Neural cell (in vitro differentiated cells): Measurements from ENCODE around the gene BABAM1. TPM values are rescaled to one million over a fixed set of nuclear protein-coding genes. Genes with fewer than 3 reads are reported as not detected.
A peak's percentile ranks its signal among the peaks of the same experiment; 100 is the strongest.

Source experiments
- H2AFZ ChIP-seq: fragments of 200-600, 300-800 bp; sonication (generic), shearing (Covaris generic); 2 replicates; pipeline ENCODE4 v1.6.0; 2014; ENCODE audit warnings: low read depth, mild to moderate bottlenecking, antibody characterized with exemption, low read length, moderate library complexity
- H3F3A ChIP-seq: fragments of 200-600 bp; shearing (Covaris generic); 2 replicates; pipeline ENCODE4 v1.6.1; 2016; ENCODE audit warnings: mild to moderate bottlenecking, moderate library complexity, mixed read lengths, antibody characterized with exemption, low read length; ENCODE audit not compliant: insufficient read depth, poor library complexity, severe bottlenecking
- H3K27ac ChIP-seq: fragments of 200-600, 300-800 bp; sonication (generic), shearing (Covaris generic); 2 replicates; pipeline ENCODE4 v1.5.1; 2014; ENCODE audit warnings: mild to moderate bottlenecking, low read length, moderate library complexity
- H3K27me3 ChIP-seq: fragments of 300-800, 200-600 bp; sonication (generic), shearing (Covaris generic); 2 replicates; pipeline ENCODE4 v1.6.0; 2014; ENCODE audit warnings: mild to moderate bottlenecking, low read depth, low read length, moderate library complexity; ENCODE audit not compliant: insufficient read depth
- H3K36me3 ChIP-seq: fragments of 300-800, 200-600 bp; sonication (generic), shearing (Covaris generic); 2 replicates; pipeline ENCODE4 v1.5.1; 2014; ENCODE audit warnings: mild to moderate bottlenecking, antibody characterized with exemption, low read length, moderate library complexity; ENCODE audit not compliant: insufficient read depth
- H3K4me2 ChIP-seq: fragments of 300-800, 200-600 bp; sonication (generic), shearing (Covaris generic); 2 replicates; pipeline ENCODE4 v1.6.0; 2014; ENCODE audit warnings: mild to moderate bottlenecking, low read length
- H3K4me3 ChIP-seq: fragments of 300-800, 200-600 bp; sonication (generic), shearing (Covaris generic); 2 replicates; pipeline ENCODE4 v1.5.1; 2014; ENCODE audit warnings: mild to moderate bottlenecking, low read length, moderate library complexity
- H3K79me2 ChIP-seq: fragments of 200-600 bp; shearing (Covaris generic); replicated peaks from 2 replicates; pipeline ENCODE4 v1.6.0; 2014; ENCODE audit warnings: mild to moderate bottlenecking, low read length, moderate library complexity; ENCODE audit not compliant: insufficient read depth
- H3K9ac ChIP-seq: fragments of 300-800, 200-600 bp; sonication (generic), shearing (Covaris generic); 2 replicates; pipeline ENCODE4 v1.6.1; 2016; ENCODE audit warnings: mild to moderate bottlenecking, low read length, mixed read lengths
- H3K9me2 ChIP-seq: fragments of 200-600 bp; shearing (Covaris generic); 2 replicates; pipeline ENCODE4 v1.6.1; 2016; ENCODE audit warnings: mild to moderate bottlenecking, low read length, mixed read lengths; ENCODE audit not compliant: insufficient read depth
- H3K9me3 ChIP-seq: fragments of 200-600, 300-800 bp; sonication (generic), shearing (Covaris generic); 2 replicates; pipeline ENCODE4 v1.6.1; 2016; ENCODE audit warnings: mild to moderate bottlenecking, mixed run types, low read length, moderate library complexity, mixed read lengths
- H4K20me1 ChIP-seq: fragments of 200-600 bp; shearing (Covaris generic); 2 replicates; pipeline ENCODE4 v1.6.1; 2016; ENCODE audit warnings: mild to moderate bottlenecking, mixed run types; ENCODE audit not compliant: insufficient read depth
- EP300 ChIP-seq: fragments of 450-650 bp; conservative IDR thresholded peaks from 2 replicates; pipeline ENCODE4 v1.6.1; 2014; ENCODE audit warnings: antibody characterized with exemption, mild to moderate bottlenecking, moderate library complexity; ENCODE audit not compliant: poor library complexity, severe bottlenecking
- EZH2 ChIP-seq: fragments of 200-600, 300-800 bp; shearing (Covaris generic), sonication (generic); IDR thresholded peaks from 2 replicates; pipeline ENCODE4 v1.6.1; 2014; ENCODE audit warnings: antibody characterized with exemption, low read length, borderline replicate concordance, mild to moderate bottlenecking; ENCODE audit not compliant: insufficient read depth, poor library complexity, severe bottlenecking
- MXI1 ChIP-seq: fragments of 450-650 bp; conservative IDR thresholded peaks from 2 replicates; pipeline ENCODE4 v1.6.1; 2014; ENCODE audit warnings: antibody characterized with exemption, mild to moderate bottlenecking; ENCODE audit not compliant: poor library complexity, severe bottlenecking
- POLR2AphosphoS5 ChIP-seq: IDR thresholded peaks from 2 replicates; pipeline ENCODE4 v1.6.1; 2012
- RAD21 ChIP-seq: fragments of 450-650 bp; conservative IDR thresholded peaks from 2 replicates; pipeline ENCODE4 v1.6.1; 2014; ENCODE audit warnings: antibody characterized with exemption, mild to moderate bottlenecking, moderate library complexity
- SMC3 ChIP-seq: fragments of 450-650 bp; conservative IDR thresholded peaks from 2 replicates; pipeline ENCODE4 v1.6.1; 2014; ENCODE audit warnings: antibody characterized with exemption, mild to moderate bottlenecking, moderate library complexity; ENCODE audit not compliant: poor library complexity
- TAF1 ChIP-seq: IDR thresholded peaks from 2 replicates; pipeline ENCODE4 v1.6.1; 2012; ENCODE audit warnings: low read depth
- polyA plus RNA-seq: library from polyadenylated mRNA; depleted of rRNA; stranded (reverse); fragments of >200 nt; gene quantifications from 2 replicates; pipeline ENCODE4 v1.2.3, GENCODE V29; 2014
- TF ChIP-seq, protein P1 (sequence below): fragments of 450-650 bp; IDR thresholded peaks from 2 replicates; pipeline ENCODE4 v1.5.1; 2014; ENCODE audit warnings: antibody characterized with exemption, mild to moderate bottlenecking, moderate library complexity; ENCODE audit not compliant: poor library complexity, severe bottlenecking
- TF ChIP-seq, protein P2 (sequence below): IDR thresholded peaks from 2 replicates; pipeline ENCODE4 v1.6.1; 2012; ENCODE audit warnings: borderline replicate concordance

Gene BABAM1
- polyA plus RNA-seq, 1 donor from 2014 or later = 123 TPM

DNA sequence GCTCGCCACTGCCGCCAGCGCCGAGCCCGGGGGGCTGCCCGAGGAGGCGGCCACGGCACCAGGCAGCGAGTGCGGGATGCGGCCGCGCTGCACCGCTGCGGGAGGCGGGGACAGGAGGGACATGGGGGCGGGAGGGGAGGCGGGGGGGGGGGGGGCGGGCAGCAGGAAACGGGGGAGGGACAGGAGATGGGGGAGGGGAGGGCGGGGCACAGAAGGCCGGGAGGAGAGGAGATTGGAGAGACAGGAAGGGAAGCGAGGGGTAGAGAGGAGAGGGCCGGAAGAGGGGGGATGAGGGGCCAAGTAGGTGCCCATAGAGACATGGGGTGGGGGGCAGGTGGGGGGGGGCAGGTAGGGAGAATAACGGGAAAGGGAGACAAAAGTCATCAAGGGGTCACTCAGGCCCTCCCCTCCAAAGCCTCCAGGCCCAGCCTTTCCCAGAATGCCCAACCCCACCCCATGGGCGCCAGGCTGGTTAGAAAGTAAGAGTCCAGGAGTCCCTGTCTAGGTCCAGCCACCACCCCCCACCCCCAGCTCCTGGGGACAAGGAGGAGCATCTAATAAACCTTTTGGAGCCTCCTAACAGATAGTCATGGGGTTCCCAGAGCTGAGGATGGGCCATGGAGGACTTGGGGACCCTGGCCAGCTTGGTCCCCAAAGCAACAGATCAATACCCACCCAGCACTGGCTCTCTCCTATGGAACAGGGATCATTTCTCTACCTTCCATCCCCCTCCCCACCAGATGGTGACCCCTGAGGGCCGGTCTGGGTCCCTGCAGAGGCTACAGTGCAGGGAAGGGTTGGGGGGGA is 31.1 kb upstream of the BABAM1 start:
- H3K36me3 ChIP-seq = no peaks in the 10 kb centered on the region
- no peaks in the 10 kb centered on the region for H3F3A ChIP-seq
- peaks cover 3% of the 10 kb centered on the region for H3K79me2 ChIP-seq
- peak overlapping the region; percentile 65 for H3K9ac ChIP-seq
- H2AFZ ChIP-seq = no peak overlapping the region
- TF ChIP-seq TAF1 = no peak
- no peak for TF ChIP-seq MXI1
- no peak for TF ChIP-seq POLR2AphosphoS5
- TF ChIP-seq, protein P1, sequence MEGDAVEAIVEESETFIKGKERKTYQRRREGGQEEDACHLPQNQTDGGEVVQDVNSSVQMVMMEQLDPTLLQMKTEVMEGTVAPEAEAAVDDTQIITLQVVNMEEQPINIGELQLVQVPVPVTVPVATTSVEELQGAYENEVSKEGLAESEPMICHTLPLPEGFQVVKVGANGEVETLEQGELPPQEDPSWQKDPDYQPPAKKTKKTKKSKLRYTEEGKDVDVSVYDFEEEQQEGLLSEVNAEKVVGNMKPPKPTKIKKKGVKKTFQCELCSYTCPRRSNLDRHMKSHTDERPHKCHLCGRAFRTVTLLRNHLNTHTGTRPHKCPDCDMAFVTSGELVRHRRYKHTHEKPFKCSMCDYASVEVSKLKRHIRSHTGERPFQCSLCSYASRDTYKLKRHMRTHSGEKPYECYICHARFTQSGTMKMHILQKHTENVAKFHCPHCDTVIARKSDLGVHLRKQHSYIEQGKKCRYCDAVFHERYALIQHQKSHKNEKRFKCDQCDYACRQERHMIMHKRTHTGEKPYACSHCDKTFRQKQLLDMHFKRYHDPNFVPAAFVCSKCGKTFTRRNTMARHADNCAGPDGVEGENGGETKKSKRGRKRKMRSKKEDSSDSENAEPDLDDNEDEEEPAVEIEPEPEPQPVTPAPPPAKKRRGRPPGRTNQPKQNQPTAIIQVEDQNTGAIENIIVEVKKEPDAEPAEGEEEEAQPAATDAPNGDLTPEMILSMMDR = no peak
- TF ChIP-seq, protein P2, sequence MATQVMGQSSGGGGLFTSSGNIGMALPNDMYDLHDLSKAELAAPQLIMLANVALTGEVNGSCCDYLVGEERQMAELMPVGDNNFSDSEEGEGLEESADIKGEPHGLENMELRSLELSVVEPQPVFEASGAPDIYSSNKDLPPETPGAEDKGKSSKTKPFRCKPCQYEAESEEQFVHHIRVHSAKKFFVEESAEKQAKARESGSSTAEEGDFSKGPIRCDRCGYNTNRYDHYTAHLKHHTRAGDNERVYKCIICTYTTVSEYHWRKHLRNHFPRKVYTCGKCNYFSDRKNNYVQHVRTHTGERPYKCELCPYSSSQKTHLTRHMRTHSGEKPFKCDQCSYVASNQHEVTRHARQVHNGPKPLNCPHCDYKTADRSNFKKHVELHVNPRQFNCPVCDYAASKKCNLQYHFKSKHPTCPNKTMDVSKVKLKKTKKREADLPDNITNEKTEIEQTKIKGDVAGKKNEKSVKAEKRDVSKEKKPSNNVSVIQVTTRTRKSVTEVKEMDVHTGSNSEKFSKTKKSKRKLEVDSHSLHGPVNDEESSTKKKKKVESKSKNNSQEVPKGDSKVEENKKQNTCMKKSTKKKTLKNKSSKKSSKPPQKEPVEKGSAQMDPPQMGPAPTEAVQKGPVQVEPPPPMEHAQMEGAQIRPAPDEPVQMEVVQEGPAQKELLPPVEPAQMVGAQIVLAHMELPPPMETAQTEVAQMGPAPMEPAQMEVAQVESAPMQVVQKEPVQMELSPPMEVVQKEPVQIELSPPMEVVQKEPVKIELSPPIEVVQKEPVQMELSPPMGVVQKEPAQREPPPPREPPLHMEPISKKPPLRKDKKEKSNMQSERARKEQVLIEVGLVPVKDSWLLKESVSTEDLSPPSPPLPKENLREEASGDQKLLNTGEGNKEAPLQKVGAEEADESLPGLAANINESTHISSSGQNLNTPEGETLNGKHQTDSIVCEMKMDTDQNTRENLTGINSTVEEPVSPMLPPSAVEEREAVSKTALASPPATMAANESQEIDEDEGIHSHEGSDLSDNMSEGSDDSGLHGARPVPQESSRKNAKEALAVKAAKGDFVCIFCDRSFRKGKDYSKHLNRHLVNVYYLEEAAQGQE = no peak
- TF ChIP-seq SMC3 = no peak
- no peak for TF ChIP-seq EP300
- TF ChIP-seq EZH2 = no peak
- no peak for TF ChIP-seq RAD21
- H4K20me1 ChIP-seq = no peaks in the 10 kb centered on the region
- no peaks in the 10 kb centered on the region for H3K9me3 ChIP-seq
- no peaks in the 10 kb centered on the region for H3K27me3 ChIP-seq
- H3K4me3 ChIP-seq = peak overlapping the region; percentile 68
- no peaks in the 10 kb centered on the region for H3K9me2 ChIP-seq
- H3K27ac ChIP-seq = no peak overlapping the region
- no peak overlapping the region for H3K4me2 ChIP-seq

DNA sequence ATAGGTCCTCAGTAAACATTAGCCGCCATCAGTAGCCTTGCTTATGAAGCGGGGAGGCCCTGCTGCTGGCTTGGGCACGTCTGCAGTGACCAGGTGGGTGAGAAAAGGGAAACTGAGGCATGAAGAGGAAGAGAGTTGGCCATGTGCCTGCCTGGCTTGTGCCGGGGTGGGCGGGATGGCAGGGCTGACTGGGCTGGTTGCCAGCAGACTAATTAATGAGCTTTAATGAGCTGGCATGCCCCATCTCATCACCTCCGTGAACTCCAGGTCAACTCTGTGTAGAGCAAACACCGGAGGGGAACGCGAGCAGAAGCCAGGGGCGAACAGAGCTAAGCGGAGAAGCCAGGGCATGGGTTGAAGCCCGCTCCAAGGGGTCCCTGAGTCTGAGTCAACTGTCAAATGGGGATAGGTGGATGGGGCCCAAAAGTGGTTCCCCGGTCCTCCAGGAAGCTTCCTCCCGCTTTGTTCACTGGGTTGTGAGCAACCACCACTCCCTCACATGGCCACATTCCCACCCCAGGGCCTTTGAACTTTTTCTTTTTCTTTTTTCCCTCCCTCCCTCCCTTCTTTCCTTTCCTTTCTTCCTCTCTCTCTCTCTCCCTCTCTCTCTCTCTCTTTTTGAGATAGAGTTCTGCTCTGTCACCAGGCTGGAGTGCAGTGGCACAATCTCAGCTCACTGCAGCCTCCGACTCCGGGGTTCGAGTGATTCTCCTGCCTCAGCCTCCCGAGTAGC is 30.3 kb upstream of the BABAM1 start:
- no peaks in the 10 kb centered on the region for H4K20me1 ChIP-seq
- H3K36me3 ChIP-seq = no peaks in the 10 kb centered on the region
- peaks cover 3% of the 10 kb centered on the region for H3K79me2 ChIP-seq
- H3F3A ChIP-seq = no peaks in the 10 kb centered on the region
- no peak overlapping the region for H3K9ac ChIP-seq
- H3K4me3 ChIP-seq = no peak overlapping the region
- H3K9me2 ChIP-seq = no peaks in the 10 kb centered on the region
- H3K4me2 ChIP-seq = no peak overlapping the region
- no peaks in the 10 kb centered on the region for H3K9me3 ChIP-seq
- H3K27ac ChIP-seq = no peak overlapping the region
- H2AFZ ChIP-seq = no peak overlapping the region
- TF ChIP-seq RAD21 (no peak), EZH2 (no peak), TAF1 (no peak), MXI1 (no peak)
- TF ChIP-seq, protein P2 = no peak
- no peaks in the 10 kb centered on the region for H3K27me3 ChIP-seq
